T-helper 17 cell (primary cell): ENCODE results near the gene S100A4. TPM values are rescaled to one million over a fixed set of nuclear protein-coding genes. Genes with fewer than 3 reads are reported as not detected.

Experiments
- ATAC-seq: fragments of 150-1000 bp; cut with Tn5 transposase; 2 replicates; pipeline ENCODE4 v1.10.0; 2021; ENCODE audit warnings: mild to moderate bottlenecking, moderate library complexity
- DNase-seq, 3 donors: peaks; one replicate each; pipeline versions ENCODE4 v3.0.0 to v3.0.0-alpha.2; 2020 to 2021
- H3K9me3 ChIP-seq: one replicate; pipeline ENCODE4 v1.7.0; 2013; ENCODE audit warnings: low read length, mild to moderate bottlenecking; ENCODE audit not compliant: control insufficient read depth, poor library complexity, severe bottlenecking
- H3K27ac Mint-ChIP-seq: one replicate; pipeline ENCODE4 v1.8.0; 2022; ENCODE audit warnings: mild to moderate bottlenecking, moderate library complexity, mixed read lengths
- H3K27me3 Mint-ChIP-seq: one replicate; pipeline ENCODE4 v1.8.0; 2022; ENCODE audit warnings: mixed read lengths
- H3K36me3 Mint-ChIP-seq: one replicate; pipeline ENCODE4 v1.8.0; 2022; ENCODE audit warnings: low read depth, mixed read lengths
- H3K4me1 Mint-ChIP-seq: one replicate; pipeline ENCODE4 v1.8.0; 2022; ENCODE audit warnings: mild to moderate bottlenecking, mixed read lengths
- H3K4me3 Mint-ChIP-seq: one replicate; pipeline ENCODE4 v1.8.0; 2022; ENCODE audit warnings: mild to moderate bottlenecking, moderate library complexity, mixed read lengths
- total RNA-seq, 4 donors: library from RNA in 2 of 4; stranded (reverse) in 2 of 4; gene quantifications; one replicate each; pipeline ENCODE4 v1.2.3 and lab custom pipeline; 2022 to 2026

Gene S100A4
- total RNA-seq, 2 donors from 2014 or later = 935 to 1,018 TPM

DNA sequence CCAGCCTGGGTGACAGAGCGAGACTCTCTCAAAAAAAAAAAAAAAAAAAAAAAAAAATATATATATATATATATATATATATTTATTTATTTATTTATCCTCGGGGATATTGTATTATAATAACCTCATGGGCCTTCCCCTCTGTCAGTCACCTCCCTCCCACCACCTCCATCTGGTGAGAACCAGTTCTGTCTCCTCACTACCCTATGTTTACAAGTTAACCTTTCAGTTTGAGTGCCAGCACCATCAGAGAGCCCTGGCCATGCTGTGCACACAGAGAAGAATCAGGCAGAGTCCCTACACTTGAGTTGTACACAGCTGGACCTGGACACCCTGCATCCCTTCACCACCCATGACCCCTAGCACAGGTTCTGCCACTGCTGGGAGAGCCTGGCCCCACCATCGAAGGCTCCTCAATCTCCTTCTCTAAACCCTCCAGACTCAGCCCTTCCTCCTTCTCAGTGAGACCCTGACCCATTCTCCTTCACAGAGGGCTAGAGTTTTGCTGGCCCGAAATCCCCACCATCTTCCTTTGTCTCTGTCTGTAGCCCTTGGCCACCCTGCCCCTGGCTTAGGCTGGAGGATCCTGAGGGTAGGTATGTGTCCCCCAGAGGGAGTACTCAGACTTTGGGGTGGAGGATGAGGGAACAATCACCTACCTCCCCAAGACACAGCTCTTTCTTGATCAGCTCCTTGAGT, 6.1 kb downstream of the S100A4 start:
- DNase-seq = no peak
- Mint-ChIP-seq H3K27me3 (no peaks in the 10 kb centered on the region), H3K4me3 (peak overlapping the region; percentile 84), H3K27ac (peak overlapping the region; percentile 96), H3K4me1 (peaks cover 69% of the 10 kb centered on the region), H3K36me3 (peaks cover 3% of the 10 kb centered on the region)
- ATAC-seq = no peak
- no peaks in the 10 kb centered on the region for H3K9me3 ChIP-seq

DNA sequence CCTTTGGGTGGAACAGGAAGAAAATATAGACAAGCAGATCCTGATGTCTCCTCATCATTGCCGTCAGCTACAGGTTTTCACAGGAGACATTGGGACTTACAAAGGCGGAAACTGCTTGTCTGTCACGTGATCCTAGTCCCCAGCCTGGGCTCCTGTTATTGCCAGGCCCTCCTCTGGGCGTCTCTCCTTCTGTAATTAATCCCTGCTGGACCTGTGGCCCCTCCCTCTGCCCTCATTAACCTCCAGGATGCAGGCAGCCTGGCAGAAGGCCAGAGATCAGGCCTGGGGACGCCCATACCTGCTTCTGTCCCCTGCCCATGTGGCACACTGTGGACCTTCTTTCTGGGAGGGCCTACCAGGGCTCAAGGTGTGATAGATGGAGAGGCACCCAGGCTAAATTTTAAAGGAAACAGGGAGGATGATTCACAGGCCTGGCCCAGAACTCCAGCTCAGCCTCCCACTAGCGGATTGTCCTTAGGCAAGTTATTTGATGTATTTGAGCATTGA, 7.2 kb downstream of the S100A4 start:
- DNase-seq (no peak), ATAC-seq (no peak)
- H3K27me3 Mint-ChIP-seq = no peaks in the 10 kb centered on the region
- no peaks in the 10 kb centered on the region for H3K9me3 ChIP-seq
- H3K36me3 Mint-ChIP-seq = no peaks in the 10 kb centered on the region
- peak overlapping the region; percentile 96 for H3K27ac Mint-ChIP-seq
- H3K4me3 Mint-ChIP-seq = peak overlapping the region; percentile 58
- peaks cover 73% of the 10 kb centered on the region for H3K4me1 Mint-ChIP-seq

DNA sequence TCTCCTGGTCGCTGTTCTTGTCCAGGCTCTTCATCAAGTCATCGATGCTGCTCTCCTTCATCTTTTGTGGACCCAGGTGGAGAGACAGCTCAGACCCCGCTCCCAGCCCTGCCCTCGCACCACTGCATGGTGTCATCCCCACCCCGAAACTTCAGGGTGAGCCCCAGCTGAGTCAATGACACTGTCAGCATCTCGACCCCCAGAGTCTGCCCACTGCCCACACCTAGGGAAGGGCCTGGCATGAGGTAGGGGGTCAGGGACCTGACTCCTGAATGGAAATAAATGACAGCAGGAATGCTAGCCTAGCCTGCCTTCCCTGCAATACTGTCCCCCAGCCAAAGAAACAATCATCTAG, 8.3 kb downstream of the S100A4 start:
- ATAC-seq = no peak
- Mint-ChIP-seq H3K27me3 (no peaks in the 10 kb centered on the region), H3K4me3 (no peak overlapping the region), H3K27ac (peak overlapping the region; percentile 96), H3K36me3 (no peaks in the 10 kb centered on the region), H3K4me1 (peaks cover 72% of the 10 kb centered on the region)
- H3K9me3 ChIP-seq = no peaks in the 10 kb centered on the region
- no peak for DNase-seq

DNA sequence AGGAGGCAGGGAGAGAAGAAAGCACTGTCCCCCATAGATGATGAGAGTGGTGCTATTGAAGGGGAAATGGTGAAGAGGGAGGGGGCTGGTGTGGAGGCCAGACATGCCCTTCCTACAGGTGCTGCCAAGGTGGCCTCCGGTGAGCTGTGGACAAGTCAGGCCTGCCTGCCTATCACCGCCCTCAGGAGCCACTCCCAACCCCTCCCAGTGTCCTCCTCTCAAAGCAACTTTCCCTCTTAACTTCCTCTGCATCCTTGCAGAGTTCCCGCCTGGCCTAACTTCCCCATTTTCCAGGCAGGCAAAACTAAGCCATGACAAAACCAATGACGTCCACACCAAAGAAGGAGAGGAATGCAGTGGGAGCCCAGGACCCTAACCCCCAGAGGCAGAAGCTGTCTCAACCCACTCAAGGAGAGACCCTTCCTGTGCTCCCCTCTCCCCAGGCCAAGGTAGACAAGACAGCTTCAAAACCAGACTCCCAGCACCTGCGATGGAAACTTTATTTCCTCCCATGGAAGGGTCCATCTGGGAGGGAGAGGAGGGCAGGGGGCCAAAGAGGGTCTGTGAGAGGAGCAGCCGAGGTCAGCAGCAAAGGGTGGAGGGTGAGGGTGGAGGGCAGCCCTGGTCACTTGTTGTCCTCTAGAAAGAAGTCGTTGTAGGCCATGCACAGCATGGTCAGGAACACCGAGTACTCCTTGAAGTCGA, 8.8 kb downstream of the S100A4 start:
- no peak for ATAC-seq
- H3K27me3 Mint-ChIP-seq = no peaks in the 10 kb centered on the region
- peak overlapping the region; percentile 95 for H3K4me3 Mint-ChIP-seq
- peaks cover 72% of the 10 kb centered on the region for H3K4me1 Mint-ChIP-seq
- no peak for DNase-seq
- H3K27ac Mint-ChIP-seq = peak overlapping the region; percentile 96
- H3K36me3 Mint-ChIP-seq = no peaks in the 10 kb centered on the region
- no peaks in the 10 kb centered on the region for H3K9me3 ChIP-seq

DNA sequence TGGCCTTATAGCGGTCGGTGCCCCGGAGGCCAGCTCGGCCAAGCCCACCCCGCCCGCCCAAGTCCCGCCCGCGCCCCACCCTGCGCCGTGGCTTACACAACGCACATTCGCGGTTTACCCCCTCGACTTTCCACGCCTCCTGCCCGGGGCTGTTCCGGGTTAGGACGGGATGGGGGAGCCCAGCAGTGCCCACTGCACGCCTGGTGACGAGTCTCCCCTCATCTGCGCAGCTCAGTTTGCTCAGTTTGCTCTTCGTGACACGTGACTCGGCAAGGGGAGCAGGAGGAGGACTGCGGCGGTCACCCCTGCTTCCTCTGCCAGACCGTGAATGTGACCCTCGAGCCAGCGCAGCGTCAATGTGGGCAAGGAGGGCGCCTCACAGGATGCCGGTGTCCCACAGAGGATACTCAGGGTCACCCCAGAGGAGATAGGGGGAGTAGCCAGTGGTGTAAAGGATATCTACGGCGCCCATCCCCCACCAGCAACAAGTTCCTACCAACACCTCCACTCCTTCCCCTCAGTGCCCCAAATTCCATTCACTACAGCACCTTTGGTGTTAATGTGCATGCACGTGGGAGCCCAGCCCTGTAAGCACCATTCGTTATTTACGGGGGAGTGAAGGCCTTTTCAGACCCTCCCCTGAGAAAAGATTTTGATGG, 9.5 kb downstream of the S100A4 start:
- H3K36me3 Mint-ChIP-seq = no peaks in the 10 kb centered on the region
- peak overlapping the region; percentile 95 for H3K4me3 Mint-ChIP-seq
- ATAC-seq (peak; percentile 77), DNase-seq (peak; percentile 64 to 75 (median 72))
- no peaks in the 10 kb centered on the region for H3K27me3 Mint-ChIP-seq
- H3K9me3 ChIP-seq = no peaks in the 10 kb centered on the region
- H3K4me1 Mint-ChIP-seq = peaks cover 68% of the 10 kb centered on the region
- peak overlapping the region; percentile 96 for H3K27ac Mint-ChIP-seq

DNA sequence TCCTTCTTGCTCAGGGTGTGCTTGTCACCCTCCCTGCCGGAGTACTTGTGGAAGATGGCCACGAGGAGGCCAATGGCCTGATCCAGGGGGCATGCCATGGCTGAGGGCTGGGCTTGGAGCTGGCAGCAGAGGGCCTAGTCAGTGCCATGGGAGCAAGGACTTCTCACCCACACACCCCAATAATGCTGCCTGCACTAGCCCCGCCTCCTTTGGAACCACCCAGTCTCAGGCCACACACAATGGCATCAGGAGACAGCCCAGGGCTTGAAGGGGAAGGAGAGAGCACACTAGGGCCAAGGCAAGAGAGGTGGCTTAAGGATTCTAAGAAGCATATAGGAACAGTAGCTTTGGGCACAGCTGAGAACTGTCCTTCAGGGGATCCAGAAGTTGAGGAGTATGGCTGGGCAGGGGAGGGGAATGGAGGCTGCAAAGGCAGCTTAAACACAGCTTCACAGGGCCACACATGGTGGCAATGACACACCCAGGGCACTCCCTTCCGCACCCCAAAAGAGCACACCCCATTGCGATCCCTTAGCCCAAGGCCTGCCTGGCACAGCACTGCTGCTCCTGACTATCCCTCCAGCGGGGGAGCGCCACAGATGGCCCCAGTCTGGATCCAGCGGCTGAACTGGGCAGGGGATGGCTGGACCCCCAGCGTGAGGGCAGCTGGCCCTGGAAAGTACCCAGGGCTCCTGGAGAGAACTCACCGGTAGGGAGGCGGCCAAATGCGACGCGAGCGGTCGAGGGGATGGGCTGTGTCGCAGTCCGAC, 10.2 kb downstream of the S100A4 start, which contains the start of gene S100A6:
Gene S100A6 (minus strand): TSS at position 750 of the 770 bp plus-strand sequence. CDS start 652 bp downstream, at position 98.
- ATAC-seq = peak; percentile 59
- Mint-ChIP-seq H3K27ac (peak within 1 kb of the TSS; percentile 96), H3K4me1 (peaks cover 66% of the 10 kb centered on the region), H3K27me3 (no peaks in the 10 kb centered on the region), H3K4me3 (peak within 1 kb of the TSS; percentile 95), H3K36me3 (no peaks in the 10 kb centered on the region)
- DNase-seq = no peak
- H3K9me3 ChIP-seq = no peaks in the 10 kb centered on the region

DNA sequence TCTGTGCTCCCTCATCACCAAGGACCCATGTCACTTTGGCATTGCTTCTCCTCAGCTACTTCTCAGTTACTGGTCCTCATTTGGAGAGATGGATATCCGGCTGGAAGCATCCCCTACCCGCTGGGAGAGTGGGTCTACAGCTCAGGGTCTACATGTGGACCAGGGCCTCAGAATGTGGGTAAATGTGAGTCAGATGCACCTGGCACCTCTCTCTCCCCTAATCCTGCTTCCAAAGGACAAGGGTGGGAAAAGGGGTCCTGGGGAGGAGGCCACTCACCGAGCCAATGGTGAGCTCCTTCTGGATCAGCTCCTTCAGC, 10.7 kb downstream of the S100A4 start:
- H3K36me3 Mint-ChIP-seq = no peaks in the 10 kb centered on the region
- peaks cover 64% of the 10 kb centered on the region for H3K4me1 Mint-ChIP-seq
- peak overlapping the region; percentile 95 for H3K4me3 Mint-ChIP-seq
- DNase-seq (no peak), ATAC-seq (no peak)
- peak overlapping the region; percentile 96 for H3K27ac Mint-ChIP-seq
- no peaks in the 10 kb centered on the region for H3K9me3 ChIP-seq
- no peaks in the 10 kb centered on the region for H3K27me3 Mint-ChIP-seq

DNA sequence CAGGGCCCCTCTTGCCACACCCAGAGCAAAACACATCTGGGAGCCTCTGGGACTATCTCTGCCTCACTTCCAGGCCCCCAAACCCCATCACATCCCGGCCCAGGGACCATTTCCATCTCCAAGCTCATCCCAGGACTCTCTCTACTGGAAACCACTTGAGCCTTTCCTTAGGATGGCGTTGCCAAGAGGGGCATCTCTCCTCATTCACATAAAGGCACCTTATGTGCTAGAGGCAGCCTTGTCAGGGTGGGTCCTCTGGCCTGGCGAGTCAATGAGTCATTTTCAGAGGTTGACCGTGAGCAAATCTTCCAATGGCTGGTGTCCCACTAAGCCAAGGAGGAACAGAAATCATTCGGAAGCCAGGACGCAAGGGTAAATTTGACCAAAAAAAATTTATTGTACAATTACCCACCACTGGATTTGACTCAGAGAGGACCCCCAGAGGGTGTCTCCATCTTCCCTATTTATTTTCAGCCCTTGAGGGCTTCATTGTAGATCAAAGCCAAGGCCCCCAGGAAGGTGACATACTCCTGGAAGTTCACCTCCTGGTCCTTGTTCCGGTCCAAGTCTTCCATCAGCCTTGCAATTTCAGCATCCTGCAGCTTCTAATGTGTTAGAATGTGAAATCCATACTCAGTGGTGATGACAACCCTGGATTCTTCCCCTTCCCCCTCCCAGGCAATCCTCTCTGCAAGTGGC, 11.2 kb downstream of the S100A4 start:
- ATAC-seq (no peak), DNase-seq (no peak)
- H3K9me3 ChIP-seq = no peaks in the 10 kb centered on the region
- Mint-ChIP-seq H3K27ac (peak overlapping the region; percentile 96), H3K4me3 (peak overlapping the region; percentile 95), H3K27me3 (no peaks in the 10 kb centered on the region), H3K36me3 (no peaks in the 10 kb centered on the region), H3K4me1 (peaks cover 59% of the 10 kb centered on the region)

DNA sequence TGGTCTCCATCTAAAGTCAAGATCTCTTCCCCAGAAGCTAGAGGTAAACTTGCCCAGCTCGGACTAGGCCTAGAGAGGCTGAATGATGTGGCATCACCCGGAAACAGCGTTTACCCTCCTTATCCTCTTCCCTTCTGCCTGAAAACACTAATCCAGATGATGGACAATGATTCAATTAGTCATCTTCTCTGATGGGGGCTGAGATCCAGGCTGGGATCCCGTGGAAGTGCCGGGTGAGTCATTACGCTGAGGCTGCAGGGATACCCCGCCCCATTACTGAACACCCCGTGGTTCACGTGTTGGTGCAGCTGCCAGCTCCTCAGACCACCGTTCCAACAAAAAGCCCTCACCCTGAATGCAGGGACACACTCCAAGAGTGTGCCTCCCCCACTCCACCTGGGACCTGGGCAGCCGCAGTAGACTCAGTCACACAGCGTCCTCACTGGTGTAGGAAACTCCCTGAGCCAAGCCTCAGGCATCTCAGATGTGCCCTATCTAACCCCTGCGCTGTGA, 11.9 kb downstream of the S100A4 start:
- DNase-seq (peak in 1 of 3 donors; percentile 48), ATAC-seq (no peak)
- no peaks in the 10 kb centered on the region for H3K9me3 ChIP-seq
- H3K4me3 Mint-ChIP-seq = peak overlapping the region; percentile 95
- no peaks in the 10 kb centered on the region for H3K36me3 Mint-ChIP-seq
- peaks cover 59% of the 10 kb centered on the region for H3K4me1 Mint-ChIP-seq
- H3K27ac Mint-ChIP-seq = peak overlapping the region; percentile 96
- H3K27me3 Mint-ChIP-seq = no peaks in the 10 kb centered on the region

DNA sequence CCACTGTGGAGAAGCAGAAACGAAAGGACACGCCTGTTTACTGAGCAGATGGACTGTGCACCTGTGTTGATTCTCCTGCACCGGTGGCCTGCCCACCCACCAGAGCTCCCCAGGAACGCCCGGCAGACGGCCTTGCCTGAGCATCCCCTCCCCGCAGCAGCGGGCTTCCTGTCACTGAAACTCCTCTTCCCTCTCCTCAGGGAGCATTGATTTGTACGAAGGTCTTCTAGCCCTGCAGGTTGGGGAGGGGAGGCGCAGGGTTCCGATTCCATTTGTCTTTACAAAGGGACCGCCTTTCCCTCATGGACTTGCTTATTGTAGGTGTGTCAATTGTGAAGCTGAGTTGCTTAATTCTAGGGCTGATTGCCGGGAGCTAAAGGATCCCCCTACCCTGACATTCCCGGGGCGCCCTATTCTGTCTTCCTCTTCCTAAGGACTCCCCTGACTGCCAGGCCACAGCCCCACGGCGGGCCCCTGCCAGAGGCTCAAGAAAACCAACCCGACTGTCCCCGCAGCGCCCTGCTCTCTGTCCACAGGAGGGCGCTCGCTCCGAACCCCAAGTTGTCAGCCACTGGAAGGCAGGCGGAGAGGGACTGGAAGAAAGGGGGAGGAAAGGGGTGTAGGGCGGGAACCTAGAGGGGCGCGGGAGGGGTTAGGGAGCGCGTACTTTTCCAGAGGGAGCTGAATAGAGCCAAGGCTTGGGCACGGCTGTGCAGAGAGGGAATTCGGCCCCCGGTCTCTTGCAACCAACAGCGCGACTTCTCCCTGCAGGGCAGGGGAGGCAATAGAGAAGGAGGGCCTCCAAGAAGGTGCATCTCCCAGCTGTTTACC, 12.6 kb downstream of the S100A4 start:
- Mint-ChIP-seq H3K4me1 (peaks cover 56% of the 10 kb centered on the region), H3K27me3 (no peaks in the 10 kb centered on the region), H3K4me3 (peak overlapping the region; percentile 95), H3K27ac (peak overlapping the region; percentile 96), H3K36me3 (no peaks in the 10 kb centered on the region)
- H3K9me3 ChIP-seq = no peaks in the 10 kb centered on the region
- peak; percentile 42 for ATAC-seq
- DNase-seq = peak; percentile 68 to 82 (median 69)

DNA sequence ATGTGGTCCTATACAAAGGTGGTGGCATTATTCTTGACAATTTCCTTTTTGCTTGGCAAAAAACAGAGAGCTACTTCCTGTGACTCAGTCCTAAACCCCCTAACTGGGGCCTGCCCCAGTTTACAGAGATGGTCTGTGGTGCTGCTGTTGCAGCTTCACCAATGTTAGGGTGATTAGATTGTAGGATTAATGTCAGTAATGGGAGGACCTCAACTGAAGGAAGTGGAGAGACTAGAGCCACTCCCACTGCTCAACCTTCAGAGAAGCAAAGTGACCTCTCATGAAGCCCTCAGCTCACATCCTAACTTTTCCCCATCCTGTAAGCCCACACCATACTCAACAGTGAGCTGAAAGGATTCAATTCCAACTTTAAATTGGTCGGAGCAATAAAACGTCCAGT, 13.4 kb downstream of the S100A4 start:
- Mint-ChIP-seq H3K4me3 (peak overlapping the region; percentile 95), H3K27me3 (no peaks in the 10 kb centered on the region), H3K36me3 (no peaks in the 10 kb centered on the region), H3K27ac (peak overlapping the region; percentile 96), H3K4me1 (peaks cover 56% of the 10 kb centered on the region)
- peak; percentile 51 for ATAC-seq
- DNase-seq = peak in 1 of 3 donors; percentile 46
- H3K9me3 ChIP-seq = no peaks in the 10 kb centered on the region
